Skeletal muscle cell (primary cell): ENCODE measurements around the gene NCOA5.
"Not testable (repeated sequence)": the region's sequence is repeated elsewhere in the genome, so short reads cannot be mapped to it uniquely, and the experiment has no call there.

ENCODE experiments used
- DNase-seq: peaks from one replicate; pipeline ENCODE4 v3.0.0-alpha.2; 2010; ENCODE audit warnings: low read depth
- H3K4me3 ChIP-seq: 2 replicates; pipeline ENCODE4 v1.5.1; 2011; ENCODE audit warnings: low read depth, mild to moderate bottlenecking, control low read depth, low read length, moderate library complexity

NCOA5 gene

DNA sequence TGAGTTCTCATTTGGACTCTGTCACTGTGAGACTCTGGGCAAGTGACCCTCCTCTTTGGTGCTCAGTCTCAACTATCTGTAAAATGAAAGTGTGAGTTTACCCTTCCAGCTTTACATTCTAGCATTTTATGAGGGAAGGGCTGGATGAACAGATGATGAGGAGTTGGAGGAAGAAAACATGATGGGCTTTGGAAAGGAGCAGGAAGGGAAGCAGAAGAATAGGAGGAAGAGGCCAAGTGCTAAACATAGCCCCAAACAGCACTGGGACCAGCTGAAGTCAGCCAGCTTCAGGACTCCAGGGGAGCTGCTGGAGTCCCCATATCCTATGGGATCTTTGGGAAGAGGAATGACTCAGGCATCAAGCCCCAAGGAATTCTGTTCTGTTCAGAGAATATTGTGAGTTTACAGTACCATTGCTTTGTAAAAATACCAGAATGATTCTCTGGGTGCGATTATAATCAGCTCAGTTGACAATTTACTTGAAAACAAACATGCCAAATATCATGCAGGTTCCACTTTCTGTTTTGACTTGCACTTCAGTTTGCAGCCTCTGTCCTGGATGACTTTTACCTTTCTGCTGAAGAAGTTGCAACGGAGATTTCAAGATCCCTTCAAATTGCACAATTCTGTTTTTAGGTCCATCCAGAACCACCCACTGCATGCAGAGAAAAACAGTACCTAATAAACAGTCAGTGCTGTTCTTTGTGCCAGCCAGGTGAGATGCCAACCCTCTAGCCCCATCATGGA, 31.6 kb upstream of the NCOA5 start:
- no peak for DNase-seq
- H3K4me3 ChIP-seq, result no peak overlapping the region

DNA sequence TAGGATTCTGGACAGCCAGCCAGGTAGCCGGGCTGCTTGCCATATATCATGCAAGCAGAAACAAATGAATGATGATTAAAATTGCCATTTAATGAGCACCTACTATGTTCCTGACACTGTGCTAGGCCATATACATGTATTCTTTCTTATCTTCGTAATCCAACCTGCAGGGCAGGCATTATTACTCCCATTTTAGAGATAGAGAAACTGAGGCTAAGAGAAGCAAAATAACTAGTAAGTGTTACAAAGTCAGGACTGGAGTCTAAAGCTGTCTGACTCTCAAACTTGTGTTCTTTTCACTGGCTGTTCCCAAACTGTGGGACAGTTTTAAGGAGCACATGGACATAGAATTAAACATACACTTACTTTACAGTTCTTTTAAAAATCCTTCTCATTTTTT, 30.4 kb upstream of the NCOA5 start:
- DNase-seq, result no peak

GRCh38 chr20:46119547-46119946, 29.8 kb upstream of the NCOA5 start:
- DNase-seq, result no peak
- H3K4me3 ChIP-seq, result no peak overlapping the region

More for the DNA sequence above, 30.4 kb upstream of the NCOA5 start:
- H3K4me3 ChIP-seq, result no peak overlapping the region

DNA sequence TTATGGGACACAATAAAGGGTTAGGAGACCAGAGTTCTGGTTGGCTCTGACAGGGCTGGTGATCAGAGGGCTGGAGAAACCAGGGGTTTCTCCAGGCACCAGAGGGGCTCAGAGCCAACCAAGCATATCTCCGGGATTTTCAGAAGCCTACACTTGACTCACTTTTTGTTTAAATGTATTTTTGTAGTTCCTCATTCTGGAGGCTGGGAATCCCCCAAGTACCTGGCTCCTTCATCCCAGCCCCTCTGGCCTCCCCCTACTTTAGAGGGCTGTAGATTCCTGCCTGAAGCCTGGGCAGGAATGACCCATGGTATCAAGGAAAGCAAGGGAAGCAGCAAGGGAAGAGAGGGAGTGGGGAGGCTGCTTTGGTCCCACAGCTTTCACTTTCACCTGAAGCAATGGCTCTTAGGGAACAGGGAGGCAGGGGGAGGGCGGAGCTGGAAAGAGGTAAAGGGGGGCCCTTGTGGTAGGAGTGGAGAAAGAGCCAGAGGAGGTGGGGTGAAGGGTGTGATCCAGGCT, 29.3 kb upstream of the NCOA5 start:
- H3K4me3 ChIP-seq, result no peak overlapping the region
- DNase-seq, result no peak

DNA sequence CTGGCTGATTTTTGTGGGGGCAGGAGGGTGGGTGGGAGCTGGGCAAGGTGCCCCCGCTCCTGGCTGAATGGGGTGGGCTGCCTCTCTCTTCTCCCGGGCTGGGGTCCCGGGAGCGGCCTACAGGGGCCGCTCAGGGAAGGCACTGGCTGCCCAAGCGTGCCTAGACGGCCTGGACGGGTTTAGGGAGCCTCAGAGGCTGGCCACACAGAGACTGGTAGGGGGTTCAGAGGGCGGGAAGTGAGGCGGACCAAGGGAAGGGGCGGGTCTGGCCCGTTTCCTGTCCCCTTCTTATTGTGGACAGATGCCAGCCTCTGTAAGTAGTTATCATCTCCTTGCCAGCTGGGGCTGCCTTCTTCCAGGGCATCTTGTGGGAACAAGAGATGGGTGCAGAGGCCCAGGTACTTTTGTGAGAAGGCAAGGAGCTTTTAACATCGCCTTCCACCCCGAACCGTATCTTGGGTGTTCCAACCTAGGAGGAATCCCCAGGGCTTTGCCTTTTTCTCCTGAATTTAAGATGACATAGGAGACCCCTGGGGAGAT, 28.8 kb upstream of the NCOA5 start:
- DNase-seq, result no peak
- H3K4me3 ChIP-seq, result peak overlapping the region; percentile 46

DNA sequence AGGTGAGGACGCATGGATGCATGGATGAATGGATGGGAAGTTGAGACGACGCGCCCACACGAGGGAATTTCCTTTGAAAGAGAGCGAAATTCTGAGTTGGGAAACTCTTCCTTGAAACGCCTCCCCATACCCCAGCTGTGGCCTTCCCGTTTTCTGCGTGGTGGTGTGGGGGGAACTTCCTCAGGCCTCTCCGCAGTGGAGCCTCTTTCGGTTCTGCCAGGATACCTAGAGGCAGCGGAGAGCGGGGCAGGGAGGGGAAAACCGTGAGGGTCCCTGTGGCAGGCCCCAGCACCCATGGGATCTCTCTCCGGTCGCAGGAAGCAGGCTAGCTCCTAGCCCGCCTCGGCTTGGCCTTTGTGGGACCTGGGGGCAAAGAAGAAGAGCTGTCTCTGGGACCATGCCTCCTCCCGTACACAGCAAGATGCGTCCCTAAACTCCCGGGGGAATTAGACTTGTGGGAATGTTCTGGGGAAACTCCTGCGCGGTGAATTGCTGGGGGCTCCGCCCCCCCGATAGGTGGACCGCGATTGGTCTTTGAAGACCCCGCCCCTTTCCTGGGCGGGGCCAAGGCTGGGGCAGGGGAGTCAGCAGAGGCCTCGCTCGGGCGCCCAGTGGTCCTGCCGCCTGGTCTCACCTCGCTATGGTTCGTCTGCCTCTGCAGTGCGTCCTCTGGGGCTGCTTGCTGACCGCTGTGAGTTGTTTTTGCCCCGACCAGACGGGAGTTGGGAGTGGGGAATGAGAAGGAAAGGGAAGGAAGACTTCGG, 28.1 kb upstream of the NCOA5 start, which contains the start of gene CD40:
TSS of gene CD40 (plus strand) at position 611 of the 764 bp plus-strand sequence. CDS start at position 641, 30 bp downstream.
- DNase-seq, result peak; percentile 25
- H3K4me3 ChIP-seq, result peak within 1 kb of the TSS; percentile 46

DNA sequence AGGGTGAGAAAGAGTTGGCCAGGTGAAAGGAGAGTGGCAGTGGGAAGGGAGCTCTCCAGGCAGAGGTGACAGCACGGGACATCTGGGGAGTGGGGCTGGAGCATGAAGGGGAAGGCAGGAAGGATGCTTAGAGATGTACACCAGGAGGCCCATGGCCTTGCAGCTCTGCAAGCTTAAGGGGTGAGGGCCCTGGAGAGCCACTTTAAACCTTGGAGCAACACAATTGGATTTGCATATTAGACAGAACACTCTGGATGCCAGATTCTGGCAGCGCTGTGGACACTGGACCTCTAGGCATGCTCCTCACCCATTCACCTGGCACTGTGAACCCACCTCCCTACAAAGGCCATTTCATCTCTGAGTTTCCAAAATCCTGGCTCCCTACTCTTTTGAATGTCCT, 24.7 kb upstream of the NCOA5 start:
- DNase-seq, result no peak
- H3K4me3 ChIP-seq, result no peak overlapping the region

GRCh38 chr20:46113113-46113470, 23.3 kb upstream of the NCOA5 start:
- no peak for DNase-seq
- no peak overlapping the region for H3K4me3 ChIP-seq

DNA sequence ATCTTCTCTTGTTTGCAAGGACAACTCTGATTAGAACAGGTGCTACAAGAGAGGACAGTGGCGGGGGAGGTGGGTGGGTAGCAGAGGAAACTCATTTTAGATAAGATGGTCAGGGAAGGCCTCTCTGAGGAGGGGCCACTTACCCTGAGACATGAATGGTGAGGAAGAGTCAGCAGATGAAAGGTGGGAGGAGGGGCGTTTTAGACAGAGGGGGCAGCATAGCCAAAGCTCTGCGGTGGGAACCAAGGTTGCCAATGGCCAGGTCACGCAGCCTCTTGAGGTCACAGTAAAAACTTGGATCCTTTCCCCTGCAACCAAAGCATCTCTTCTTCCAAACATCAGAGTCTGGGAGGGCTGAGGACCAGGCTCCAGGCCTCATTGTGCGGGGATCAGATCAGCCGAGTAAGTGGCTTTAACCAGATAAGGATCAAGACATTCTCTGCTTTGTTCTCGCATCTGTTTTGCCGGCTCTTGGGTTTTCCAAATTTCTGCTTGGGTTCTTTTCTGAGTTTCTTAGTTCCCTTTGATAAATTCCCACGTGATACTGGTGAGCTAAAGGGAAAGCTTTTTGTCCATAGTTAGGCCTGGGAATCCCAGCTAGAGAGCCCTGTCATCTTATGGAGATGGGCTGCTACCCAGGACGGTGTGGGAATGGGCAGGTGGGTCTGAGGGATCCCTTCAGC, 22.8 kb upstream of the NCOA5 start:
- DNase-seq, result no peak
- H3K4me3 ChIP-seq, result no peak overlapping the region

DNA sequence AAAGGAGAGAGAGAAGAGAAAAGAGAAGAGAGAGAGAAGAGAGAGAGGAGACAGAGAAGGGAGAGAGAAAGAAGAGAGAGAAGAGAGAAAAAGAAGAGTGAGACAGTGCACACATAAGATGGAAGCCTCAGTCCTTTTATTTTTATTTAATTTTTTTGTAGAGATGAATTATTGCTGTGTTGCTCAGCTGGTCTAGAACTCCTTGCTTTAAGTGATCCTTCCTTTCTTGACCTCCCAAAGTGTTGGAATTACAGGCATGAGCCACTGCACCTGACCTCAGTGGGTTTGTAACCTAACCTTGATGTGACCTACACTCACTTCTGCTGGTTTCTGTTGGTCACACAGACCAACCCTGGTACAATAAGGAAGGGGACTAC, 22.1 kb upstream of the NCOA5 start:
- H3K4me3 ChIP-seq, result no peak overlapping the region
- DNase-seq, result no peak

GRCh38 chr20:46111028-46111835, 21.5 kb upstream of the NCOA5 start:
- no peak for DNase-seq
- no peak overlapping the region for H3K4me3 ChIP-seq

GRCh38 chr20:46108976-46109375, 19.2 kb upstream of the NCOA5 start:
- no peak for DNase-seq
- no peak overlapping the region for H3K4me3 ChIP-seq

- no peak overlapping the region for H3K4me3 ChIP-seq
- no peak for DNase-seq
These were observed 18.7 kb upstream of the NCOA5 start for GRCh38 chr20:46108435-46108841.

- DNase-seq, result no peak
- H3K4me3 ChIP-seq, result no peak overlapping the region
These were observed 17.3 kb upstream of the NCOA5 start for GRCh38 chr20:46107061-46107460.

- no peak for DNase-seq
- no peak overlapping the region for H3K4me3 ChIP-seq
These were observed 14.5 kb upstream of the NCOA5 start for GRCh38 chr20:46104262-46104661.

- no peak overlapping the region for H3K4me3 ChIP-seq
- DNase-seq, result no peak
These were observed 13.2 kb upstream of the NCOA5 start for GRCh38 chr20:46102940-46103339.

GRCh38 chr20:46101957-46102356, 12.2 kb upstream of the NCOA5 start:
- H3K4me3 ChIP-seq, result no peak overlapping the region
- DNase-seq, result no peak

DNA sequence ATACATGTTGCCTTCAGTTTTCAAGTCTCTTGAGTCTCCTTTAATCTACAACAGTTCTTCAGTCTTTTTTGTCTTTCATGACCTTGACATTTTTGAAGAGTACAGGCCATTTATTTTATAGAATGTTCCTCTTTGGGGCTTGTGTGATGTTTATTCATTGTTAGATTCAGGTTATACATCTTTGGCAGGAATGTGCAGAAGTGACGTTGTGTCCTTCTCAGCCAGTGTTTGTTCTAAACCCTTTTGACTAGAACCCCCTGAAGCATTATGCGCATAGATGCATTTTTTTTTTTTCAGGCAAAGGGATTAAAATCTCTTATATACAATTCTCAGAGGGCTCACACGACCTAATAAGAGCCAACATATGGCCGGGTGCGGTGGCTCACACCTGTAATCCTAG, 11.2 kb upstream of the NCOA5 start:
- DNase-seq, result no peak
- no peak overlapping the region for H3K4me3 ChIP-seq

DNA sequence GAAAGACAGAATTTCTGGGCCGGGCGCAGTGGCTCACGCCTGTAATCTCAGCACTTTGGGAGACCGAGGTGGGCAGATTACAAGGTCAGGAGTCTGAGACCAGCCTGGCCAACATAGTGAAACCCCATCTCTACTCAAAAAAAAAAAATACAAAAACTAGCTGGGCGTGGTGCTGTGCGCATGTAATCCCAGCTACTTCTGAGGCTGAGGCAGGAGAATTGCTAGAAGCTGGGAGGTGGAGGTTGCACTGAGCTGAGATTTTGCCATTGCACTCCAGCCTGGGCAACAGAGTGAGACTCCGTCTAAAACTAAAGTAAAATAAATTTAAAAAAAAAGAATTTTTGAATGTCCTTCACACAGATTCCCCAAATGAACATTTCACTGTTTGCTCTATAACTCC, 10.7 kb upstream of the NCOA5 start:
- not testable (repeated sequence) for DNase-seq, H3K4me3 ChIP-seq
